Transverse colon (tissue), 4 donors: ENCODE data around the gene PPM1F. TPM values are rescaled to one million over a fixed set of nuclear protein-coding genes. Genes with fewer than 3 reads are reported as not detected.
"Not testable (repeated sequence)": the region's sequence is repeated elsewhere in the genome, so short reads cannot be mapped to it uniquely, and the experiment has no call there.

Experiments
- DNase-seq: peaks from one replicate; pipeline ENCODE4 v3.0.0-alpha.2; 2019
- H3K27ac ChIP-seq, 4 donors: fragments of 200-600 bp; sonication (generic); 2 replicates each; pipeline ENCODE4 v1.5.1; 2016 to 2018; ENCODE audit warnings: inconsistent platforms in 4 of 4
- H3K27me3 ChIP-seq: fragments of 200-600 bp; sonication (generic); 2 replicates; pipeline ENCODE4 v1.5.1; 2017; ENCODE audit warnings: inconsistent platforms
- H3K36me3 ChIP-seq, 4 donors: fragments of 200-600 bp; sonication (generic); 2 replicates each; pipeline ENCODE4 v1.5.1; 2017 to 2019; ENCODE audit warnings: inconsistent platforms in 4 of 4
- H3K4me1 ChIP-seq, 4 donors: fragments of 200-600 bp; sonication (generic); 2 replicates each; pipeline ENCODE4 v1.5.1; 2017 to 2020; ENCODE audit warnings: inconsistent platforms in 4 of 4
- H3K4me3 ChIP-seq, 4 donors: fragments of 200-600 bp; sonication (generic); 1 replicate in 1 of 4; 2 replicates in 3 of 4; pipeline versions ENCODE4 v1.5.1 to v1.6.1; 2017 to 2019; ENCODE audit warnings: inconsistent platforms in 4 of 4
- H3K9me3 ChIP-seq, 2 donors: fragments of 200-600 bp; sonication (generic); 2 replicates each; pipeline ENCODE4 v1.5.1; 2017 to 2019; ENCODE audit warnings: inconsistent platforms in 2 of 2
- CTCF ChIP-seq, 5 experiments: fragments of 200-600 bp in 3 of 5; fragments of 450-650 bp in 2 of 5; sonication (generic) in 3 of 5; IDR thresholded peaks; 1 replicate in 2 of 5; 2 replicates in 3 of 5; pipeline ENCODE4 v1.5.1; 2016 to 2017; ENCODE audit warnings: antibody characterized with exemption in 5 of 5, inconsistent platforms in 3 of 5, mild to moderate bottlenecking in 2 of 5, moderate library complexity in 1 of 5
- EP300 ChIP-seq: sonication (generic); formaldehyde crosslinking; IDR thresholded peaks from one replicate; pipeline ENCODE4 v1.6.1; 2017; ENCODE audit warnings: antibody characterized with exemption, low read depth
- POLR2A ChIP-seq: fragments of 450-650 bp; IDR thresholded peaks from one replicate; pipeline ENCODE4 v1.6.1; 2016; ENCODE audit warnings: antibody characterized with exemption, mild to moderate bottlenecking, moderate library complexity
- POLR2AphosphoS5 ChIP-seq, 3 donors: sonication (generic); formaldehyde crosslinking; IDR thresholded peaks; one replicate each; pipeline ENCODE4 v1.6.1; 2016; ENCODE audit warnings: antibody characterized with exemption in 3 of 3
- WGBS, 2 donors: methylation state at CpG; one replicate each; pipeline ENCODE4 v1.1.5; 2018; ENCODE audit warnings: low coverage in 1 of 2; 5-methylcytosine and 5-hydroxymethylcytosine counted together
- in situ Hi-C, 4 donors: fragments of 200-750 bp; cut with MboI; loops; one replicate each; pipeline versions ENCODE4 v1.15.0 to v1.15.1; 2017; ENCODE audit warnings: low sequenced_read_pairs in 3 of 4, low pct_ligation_motif_present in 1 of 4, low pct_unique_long_range_greater_than_20kb in 1 of 4
- intact Hi-C: fragments of 100-400 bp; cut with DNase I; formaldehyde crosslinking; loops from one replicate; pipeline ENCODE4 v1.15.1; 2023; ENCODE audit warnings: low total_unique reads
- total RNA-seq, 4 donors: library from RNA; depleted of rRNA; stranded (reverse); fragments of >200 nt; gene quantifications; one replicate each; pipeline ENCODE4 v1.1.0, GENCODE V29; 2016

Gene PPM1F
- total RNA-seq, 4 donors from 2014 or later: 11.2 to 18.7 (median 14.9) TPM

GRCh38 chr22:21903283-21903682 is 49.4 kb downstream of the PPM1F start:
- TF ChIP-seq POLR2A: no peak
- TF ChIP-seq CTCF (IDR thresholded peaks at IDR 0.05): no peak
- TF ChIP-seq EP300: no peak
- TF ChIP-seq POLR2AphosphoS5 (IDR thresholded peaks at IDR 0.05): no peak
- intact Hi-C loops: no loop called here
- no peak overlapping the region for H3K4me3 ChIP-seq

GRCh38 chr22:21902296-21903087 is 50.2 kb downstream of the PPM1F start:
- no peaks in the 10 kb centered on the region for H3K36me3 ChIP-seq
- no peak overlapping the region for H3K27ac ChIP-seq
- no peak overlapping the region for H3K4me3 ChIP-seq
- 84 to 96% methylated on average over 3 to 12 of the region's 12 CpGs for WGBS, 2 donors
- no peaks in the 10 kb centered on the region for H3K27me3 ChIP-seq
- no peak for TF ChIP-seq EP300
- TF ChIP-seq CTCF (IDR thresholded peaks at IDR 0.05): no peak
- TF ChIP-seq POLR2A: no peak
- TF ChIP-seq POLR2AphosphoS5 (IDR thresholded peaks at IDR 0.05): no peak
- H3K9me3 ChIP-seq: no peaks in the 10 kb centered on the region
- in situ Hi-C loops: no loop called here
- DNase-seq: no peak
- H3K4me1 ChIP-seq: no peaks in the 10 kb centered on the region
- intact Hi-C loops: no loop called here

More at GRCh38 chr22:21903283-21903682, 49.4 kb downstream of the PPM1F start:
- no peak for DNase-seq
- H3K36me3 ChIP-seq: no peaks in the 10 kb centered on the region
- WGBS, 2 donors: 89 to 94% methylated on average over 3 to 4 of the region's 4 CpGs
- no peak overlapping the region for H3K27ac ChIP-seq
- in situ Hi-C loops: no loop called here
- H3K9me3 ChIP-seq: no peaks in the 10 kb centered on the region
- H3K4me1 ChIP-seq: no peaks in the 10 kb centered on the region
- no peaks in the 10 kb centered on the region for H3K27me3 ChIP-seq

GRCh38 chr22:21898354-21898896 is 54.2 kb downstream of the PPM1F start:
- WGBS, 2 donors: 33 to 86% methylated on average over 1 of the region's 1 CpG
- no peaks in the 10 kb centered on the region for H3K27me3 ChIP-seq
- H3K36me3 ChIP-seq: no peaks in the 10 kb centered on the region
- DNase-seq: no peak
- intact Hi-C loops (no loop called here), in situ Hi-C loops (no loop called here)
- no peak for TF ChIP-seq CTCF (IDR thresholded peaks at IDR 0.05)
- TF ChIP-seq POLR2A: no peak
- TF ChIP-seq POLR2AphosphoS5 (IDR thresholded peaks at IDR 0.05): no peak
- no peak for TF ChIP-seq EP300
- H3K4me3 ChIP-seq: no peak overlapping the region
- no peaks in the 10 kb centered on the region for H3K4me1 ChIP-seq
- no peaks in the 10 kb centered on the region for H3K9me3 ChIP-seq
- H3K27ac ChIP-seq: no peak overlapping the region

- no peak overlapping the region for H3K27ac ChIP-seq
- WGBS, 2 donors: 75 to 94% methylated on average over 2 to 5 of the region's 5 CpGs
- in situ Hi-C loops: no loop called here
- no peaks in the 10 kb centered on the region for H3K36me3 ChIP-seq
- no peaks in the 10 kb centered on the region for H3K4me1 ChIP-seq
- DNase-seq: no peak
- no peaks in the 10 kb centered on the region for H3K27me3 ChIP-seq
- intact Hi-C loops: no loop called here
- no peak overlapping the region for H3K4me3 ChIP-seq
- TF ChIP-seq EP300: no peak
- no peak for TF ChIP-seq POLR2AphosphoS5 (IDR thresholded peaks at IDR 0.05)
- TF ChIP-seq POLR2A: no peak
- no peak for TF ChIP-seq CTCF (IDR thresholded peaks at IDR 0.05)
- no peaks in the 10 kb centered on the region for H3K9me3 ChIP-seq
Observed at GRCh38 chr22:21896951-21897513, 55.6 kb downstream of the PPM1F start.

GRCh38 chr22:21896275-21896674 is 56.4 kb downstream of the PPM1F start:
- H3K36me3 ChIP-seq, intact Hi-C loops, H3K4me1 ChIP-seq, DNase-seq, H3K9me3 ChIP-seq, H3K4me3 ChIP-seq, H3K27me3 ChIP-seq, H3K27ac ChIP-seq, in situ Hi-C loops: not testable (repeated sequence)
- whole genome bisulfite sequencing, 2 donors: 65 to 78% methylated on average over 2 to 4 of the region's 4 CpGs
